IPS DF 4.7 (cell line): ENCODE measurements around the gene SMURF2.
A peak's percentile ranks its signal among the peaks of the same experiment; 100 is the strongest.
"Not testable (repeated sequence)": the region's sequence is repeated elsewhere in the genome, so short reads cannot be mapped to it uniquely, and the experiment has no call there.

ENCODE experiments used
- DNase-seq: peaks from one replicate; pipeline ENCODE4 v3.0.0-alpha.2; 2013; ENCODE audit warnings: low spot score; ENCODE audit errors: extremely low read depth

SMURF2 gene

DNA sequence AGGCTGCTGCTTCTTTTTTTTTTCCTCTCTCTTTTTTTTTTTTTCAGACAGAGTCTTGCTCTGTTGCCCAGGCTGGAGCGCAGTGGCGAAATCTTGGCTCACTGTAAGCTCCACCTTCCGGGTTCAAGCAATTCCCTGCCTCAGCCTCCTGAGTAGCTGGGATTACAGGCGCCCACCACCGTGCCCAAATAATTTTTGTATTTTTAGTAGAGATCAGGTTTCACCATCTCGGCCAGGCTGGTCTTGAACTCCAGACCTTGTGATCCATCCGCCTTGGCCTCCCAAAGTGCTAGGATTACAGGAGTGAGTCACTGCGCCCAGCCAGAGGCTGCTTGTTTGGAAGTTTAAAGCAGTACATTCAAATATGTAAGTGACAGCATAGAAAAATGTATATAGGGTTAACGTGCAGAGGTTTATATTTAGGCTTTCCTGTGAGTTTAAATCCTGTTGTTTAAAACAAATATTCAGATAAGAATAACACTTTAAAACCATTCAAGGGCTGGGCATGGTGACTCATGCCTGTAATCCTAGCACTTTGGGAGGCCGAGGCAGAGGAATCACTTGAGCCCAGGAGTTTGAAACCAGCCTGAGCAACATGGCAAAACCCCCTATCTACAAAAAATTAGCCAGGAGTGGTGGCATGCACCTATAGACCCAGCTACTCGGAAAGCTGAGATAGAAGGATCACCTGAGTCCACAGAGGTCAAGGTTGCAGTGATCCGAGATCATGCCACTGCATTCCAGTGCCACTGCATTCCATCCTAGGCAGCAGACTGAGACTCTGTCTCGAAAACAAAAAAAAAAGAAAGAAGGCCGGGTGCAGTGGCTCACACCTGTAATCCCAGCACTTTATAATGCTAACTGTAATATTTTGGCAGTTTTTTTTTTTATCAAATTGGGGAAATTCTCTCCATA, 6.0 kb upstream of the SMURF2 start:
- not testable (repeated sequence) for DNase-seq

DNA sequence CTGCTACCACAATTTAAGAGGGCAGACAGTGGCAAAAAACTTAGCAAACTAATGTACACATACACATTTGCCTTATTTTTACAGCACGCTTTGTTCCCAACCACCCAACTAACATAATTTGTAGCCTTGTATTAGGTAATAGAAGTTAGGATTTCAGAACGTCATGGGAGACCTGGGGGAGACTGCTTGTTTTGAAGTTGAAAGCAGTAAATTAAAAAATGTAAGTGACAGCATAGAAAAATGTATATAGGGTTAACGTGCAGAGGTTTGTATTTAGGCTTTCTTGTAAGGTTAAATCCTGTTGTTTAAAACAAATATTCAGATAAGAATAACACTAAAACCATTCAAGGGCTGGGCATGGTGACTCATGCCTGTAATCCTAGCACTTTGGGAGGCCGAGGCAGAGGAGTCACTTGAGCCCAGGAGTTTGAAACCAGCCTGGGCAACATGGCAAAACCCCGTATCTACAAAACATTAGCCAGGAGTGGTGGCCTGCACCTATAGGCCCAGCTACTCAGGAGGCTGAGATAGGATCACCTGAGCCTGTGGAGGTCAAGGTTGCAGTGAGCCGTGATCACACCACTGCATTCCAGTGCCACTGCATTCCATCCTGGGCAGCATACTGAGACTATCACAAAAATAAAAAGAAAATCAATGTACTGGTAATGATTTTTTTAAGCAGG, 2.3 kb upstream of the SMURF2 start:
- DNase-seq, result not testable (repeated sequence)

DNA sequence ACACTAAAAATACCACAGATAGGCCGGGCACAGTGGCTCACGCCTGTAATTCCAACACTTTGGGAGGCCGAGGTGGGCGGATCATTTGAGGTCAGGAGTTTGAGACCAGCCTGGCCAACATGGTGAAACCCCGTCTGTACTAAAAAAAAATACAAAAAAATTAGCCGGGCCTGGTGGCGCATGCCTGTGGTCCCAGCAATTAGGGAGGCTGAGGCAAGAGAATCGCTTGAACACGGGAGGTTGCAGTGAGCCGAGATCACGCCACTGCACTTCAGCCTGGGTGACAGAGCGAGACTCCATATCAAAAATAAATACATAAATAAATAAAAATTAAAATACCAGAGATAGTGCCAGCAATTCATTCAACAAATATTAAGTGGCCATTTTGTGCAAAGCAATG, 1.7 kb upstream of the SMURF2 start:
- not testable (repeated sequence) for DNase-seq

DNA sequence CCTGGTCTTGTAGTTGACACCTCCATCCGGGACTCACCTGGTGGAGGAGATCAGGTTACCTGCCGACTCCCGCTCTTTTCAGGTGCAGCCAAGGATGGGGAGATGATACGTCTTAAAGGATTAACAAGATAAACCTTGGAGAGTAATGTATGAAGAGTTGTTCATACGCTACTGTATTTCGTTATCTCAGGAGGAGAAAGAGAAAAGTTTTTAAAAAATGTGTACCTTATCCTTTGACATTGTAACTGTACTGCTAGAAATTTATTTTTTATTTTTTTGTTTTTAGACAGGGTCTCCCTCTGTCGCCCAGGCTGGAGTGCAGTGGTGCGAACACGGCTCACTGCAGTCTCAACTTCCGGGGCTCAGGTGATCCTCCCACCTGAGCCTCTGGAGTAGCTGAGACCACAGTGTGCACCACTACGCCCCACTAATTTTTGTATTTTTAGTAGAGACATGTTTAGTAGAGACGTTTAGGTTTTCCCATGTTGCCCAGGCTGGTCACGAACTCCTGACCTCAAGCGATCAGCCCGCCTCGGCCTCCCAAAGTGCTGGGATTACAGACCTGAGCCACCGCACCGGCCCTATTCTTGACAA, 764 bp upstream of the SMURF2 start:
- peak; percentile 49 for DNase-seq

DNA sequence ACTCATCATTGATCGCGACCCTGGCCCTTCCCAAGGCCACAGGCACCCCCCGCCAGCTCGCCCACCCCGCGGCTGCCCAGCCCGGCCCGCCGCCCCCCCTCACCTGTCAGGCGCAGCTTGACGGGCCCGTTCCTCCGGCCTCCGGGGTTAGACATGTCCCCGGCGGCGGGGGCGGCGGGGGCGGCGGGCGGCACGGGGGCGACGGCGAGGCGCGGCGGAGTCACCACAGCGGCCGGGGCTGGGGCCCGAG, 456 bp downstream of the SMURF2 start:
- DNase-seq, result no peak

DNA sequence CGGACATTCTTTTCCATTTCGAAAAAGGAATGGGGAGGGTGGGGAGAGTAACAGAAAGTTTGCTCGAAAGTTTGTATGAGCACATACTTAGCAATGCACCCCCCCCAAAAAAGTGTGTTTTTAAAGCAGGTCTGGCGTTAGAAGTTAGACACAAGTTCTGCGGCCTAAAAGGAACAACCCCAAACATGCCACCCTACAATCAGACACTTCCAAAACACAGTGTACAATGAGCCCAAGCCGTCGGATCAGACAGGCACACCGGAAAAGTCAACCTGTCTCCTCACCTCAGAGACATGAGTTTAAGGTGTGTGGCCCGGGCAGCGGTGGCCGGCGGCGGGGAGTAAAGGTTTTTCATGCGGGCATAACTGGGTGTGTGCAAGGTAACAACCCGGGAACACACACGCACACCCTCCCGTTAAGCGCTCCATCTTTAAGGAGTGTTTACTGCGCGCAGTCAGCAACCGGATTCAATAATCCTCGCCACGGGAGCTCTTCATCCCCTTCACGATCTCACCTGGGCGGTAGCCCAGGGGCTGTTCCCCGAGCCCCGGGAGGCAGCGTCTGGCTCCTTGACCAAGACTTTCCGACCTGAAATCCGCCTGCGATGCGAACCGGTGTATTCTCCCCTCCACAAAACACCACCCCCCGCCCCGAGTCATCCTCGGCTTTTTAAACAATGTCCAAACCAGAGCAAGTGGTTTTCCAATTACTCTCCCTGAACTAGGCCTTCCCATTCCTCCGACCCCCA, 955 bp downstream of the SMURF2 start:
- DNase-seq, result not testable (repeated sequence)

DNA sequence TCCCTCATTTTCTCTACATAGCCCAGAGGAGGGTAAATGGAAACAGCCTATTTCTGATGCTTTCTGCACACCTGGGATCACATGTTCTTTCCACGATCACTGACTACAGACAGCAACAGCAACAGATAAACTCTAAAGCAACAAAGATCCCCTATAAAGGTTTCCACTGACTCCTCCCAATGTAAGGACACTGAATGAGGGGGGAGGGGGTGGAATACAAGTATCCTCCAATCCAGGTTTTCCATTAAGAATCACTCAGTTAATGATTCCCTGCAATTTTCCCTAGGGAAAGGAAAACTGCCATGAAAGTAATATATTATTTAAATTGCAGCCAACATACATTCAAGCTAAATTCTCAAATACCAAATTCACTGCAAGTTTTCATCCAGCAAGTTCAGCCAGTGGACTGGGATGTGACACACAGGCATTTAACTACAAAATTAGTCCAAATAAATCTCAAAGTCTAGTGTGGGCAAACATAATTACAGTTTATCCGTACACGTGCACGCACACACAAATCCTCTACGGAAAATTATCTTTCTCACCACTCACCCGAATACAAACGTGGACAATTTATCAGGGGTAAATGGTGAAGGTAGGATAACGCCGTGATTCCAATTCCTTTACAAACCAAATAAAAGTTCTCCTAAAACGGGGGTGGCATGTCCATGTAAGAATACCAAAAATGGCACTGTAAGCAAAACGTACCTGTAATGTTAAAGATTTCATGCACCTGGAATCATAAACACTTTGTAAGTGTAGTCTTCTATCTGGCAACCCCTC, 1.7 kb downstream of the SMURF2 start:
- not testable (repeated sequence) for DNase-seq

DNA sequence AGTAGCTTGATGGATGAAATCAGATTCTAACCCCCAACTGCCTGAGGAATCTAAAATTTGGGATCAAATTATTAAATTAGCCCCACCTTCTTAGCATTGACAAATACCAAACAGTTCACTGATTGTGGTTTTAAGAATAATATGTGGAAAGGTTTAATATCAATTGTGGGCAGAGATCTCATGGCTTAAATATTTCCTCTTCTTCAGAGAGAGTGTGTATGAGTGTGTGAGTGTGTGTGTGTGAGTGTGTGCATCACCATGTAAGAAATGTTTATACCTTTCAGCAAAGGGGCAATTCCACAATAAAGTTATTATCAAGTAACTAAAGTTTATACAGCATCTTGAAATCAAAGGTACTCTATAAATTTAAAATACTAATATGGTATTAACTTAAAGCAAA, 3.2 kb downstream of the SMURF2 start:
- DNase-seq, result no peak

DNA sequence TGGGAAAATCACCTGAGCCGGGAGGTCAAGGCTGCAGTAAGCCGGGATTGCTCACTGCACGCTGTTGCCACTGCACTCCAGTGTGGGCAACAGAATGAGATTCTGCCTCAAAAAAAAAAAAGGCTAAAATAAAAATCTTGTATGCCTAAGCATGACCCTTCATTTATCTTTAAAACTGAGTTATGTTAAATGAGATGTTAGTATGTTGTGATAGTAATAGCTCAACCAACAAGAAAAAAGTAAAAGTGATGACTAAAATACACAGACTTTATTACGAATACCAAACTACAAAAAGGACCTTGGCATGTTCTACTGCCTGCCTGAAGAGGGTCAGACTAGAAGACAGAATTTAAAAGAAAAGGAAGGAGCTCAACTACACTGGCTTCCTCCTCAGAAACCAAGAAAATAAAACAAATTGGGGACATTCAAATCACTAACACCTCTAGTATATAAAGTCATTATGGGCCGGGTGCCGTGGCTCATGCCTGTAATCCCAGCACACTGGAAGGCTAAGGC, 4.4 kb downstream of the SMURF2 start:
- no peak for DNase-seq

DNA sequence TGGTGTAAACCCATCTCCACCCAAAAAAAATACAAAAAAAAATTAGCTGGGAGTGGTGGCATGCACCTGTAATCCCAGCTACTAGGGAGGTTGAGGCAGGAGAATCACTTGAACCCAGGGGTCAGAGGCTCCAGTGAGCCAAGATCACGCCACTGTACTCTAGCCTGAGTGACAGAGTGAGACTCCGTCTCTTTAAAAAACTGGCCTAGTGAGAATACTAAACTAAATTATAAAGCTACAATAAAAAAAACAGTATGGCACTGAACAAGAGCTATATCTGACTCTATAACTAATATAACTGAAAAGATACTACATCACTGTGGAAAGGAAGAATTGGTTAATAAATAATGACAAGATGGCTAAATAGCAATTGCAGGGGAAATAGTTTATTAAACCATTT, 6.4 kb downstream of the SMURF2 start:
- DNase-seq, result no peak

DNA sequence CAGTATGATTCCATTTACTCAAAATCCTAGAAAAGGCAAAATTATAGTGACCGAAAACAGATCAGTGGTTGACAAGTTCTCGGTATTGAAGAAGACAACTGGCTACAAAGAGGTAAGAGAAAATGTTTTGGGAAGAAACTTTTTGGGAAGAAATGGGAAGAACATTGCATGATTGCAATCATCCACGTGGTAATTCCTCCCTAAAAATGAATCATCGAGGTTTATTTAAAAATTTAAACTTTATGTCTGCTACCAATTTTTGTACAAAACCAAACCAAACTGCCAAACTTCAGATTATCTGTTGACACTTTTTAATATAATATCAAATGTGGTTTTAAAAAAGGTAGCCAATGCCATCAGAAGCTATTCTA, 8.1 kb downstream of the SMURF2 start:
- DNase-seq, result no peak

DNA sequence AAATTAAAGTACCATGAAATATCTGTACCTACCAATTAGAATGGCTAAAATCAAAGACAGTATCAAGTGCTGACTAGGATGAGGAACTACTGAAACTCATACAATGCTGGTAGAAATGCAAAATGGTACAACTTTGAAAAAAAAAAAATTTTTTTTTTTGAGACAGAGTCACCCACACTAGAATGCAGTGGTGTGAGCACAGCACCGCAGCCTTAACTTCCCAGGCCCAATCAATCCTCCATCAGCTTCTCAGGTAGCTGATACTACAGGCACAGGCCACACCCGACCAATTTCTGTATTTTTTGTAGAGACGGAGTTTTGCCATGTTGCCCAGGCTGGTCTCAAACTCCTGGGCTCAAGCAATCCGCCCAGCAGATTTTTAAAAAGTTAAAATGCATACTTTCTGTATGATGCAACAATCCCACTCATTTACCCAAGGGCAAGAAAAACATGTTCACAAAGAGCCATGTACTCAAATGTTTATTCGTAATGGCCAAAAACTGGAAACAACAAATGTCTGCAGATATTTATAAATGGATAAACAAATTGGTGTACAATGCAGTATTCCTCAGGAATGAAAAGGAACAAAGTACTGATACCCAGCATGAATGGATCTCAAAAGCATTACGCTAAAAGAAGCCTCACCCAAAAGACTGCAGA, 8.7 kb downstream of the SMURF2 start:
- DNase-seq, result no peak

DNA sequence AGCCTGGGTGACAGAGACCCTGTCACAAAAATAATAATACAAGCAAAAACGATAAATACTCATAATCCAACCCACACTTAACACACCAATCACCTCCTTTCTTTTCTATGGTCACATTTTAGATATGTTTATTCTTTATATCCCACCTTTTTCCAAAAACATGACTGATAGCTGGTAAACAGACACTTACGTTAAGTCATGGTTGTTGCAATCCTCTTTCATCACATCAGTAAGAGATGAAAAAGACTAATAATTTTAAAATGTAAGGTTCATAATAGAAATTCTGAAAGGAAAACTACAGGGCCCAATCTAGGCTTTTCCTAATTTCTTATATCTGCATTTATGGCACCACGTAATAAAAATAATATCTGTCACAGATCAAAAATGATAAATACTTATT, 10.2 kb downstream of the SMURF2 start:
- DNase-seq, result no peak

DNA sequence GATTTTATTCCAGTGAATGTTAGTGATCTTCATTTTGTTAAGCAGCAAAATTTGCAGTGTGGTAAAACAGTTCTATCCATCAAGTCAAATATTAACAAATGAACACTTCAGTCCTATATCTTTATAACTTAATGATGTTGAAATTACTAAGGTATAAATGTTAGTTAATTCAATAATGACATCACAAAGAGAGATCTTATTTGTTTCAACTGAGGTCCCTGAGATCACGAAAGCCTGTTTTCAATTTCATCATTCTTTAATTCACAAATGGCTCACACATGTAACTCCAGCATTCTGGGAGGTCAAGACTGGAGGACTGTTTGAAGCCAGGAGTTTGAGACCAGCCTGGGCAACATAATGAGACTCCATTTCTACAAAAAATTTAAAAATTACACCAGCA, 13.9 kb downstream of the SMURF2 start:
- DNase-seq, result no peak

DNA sequence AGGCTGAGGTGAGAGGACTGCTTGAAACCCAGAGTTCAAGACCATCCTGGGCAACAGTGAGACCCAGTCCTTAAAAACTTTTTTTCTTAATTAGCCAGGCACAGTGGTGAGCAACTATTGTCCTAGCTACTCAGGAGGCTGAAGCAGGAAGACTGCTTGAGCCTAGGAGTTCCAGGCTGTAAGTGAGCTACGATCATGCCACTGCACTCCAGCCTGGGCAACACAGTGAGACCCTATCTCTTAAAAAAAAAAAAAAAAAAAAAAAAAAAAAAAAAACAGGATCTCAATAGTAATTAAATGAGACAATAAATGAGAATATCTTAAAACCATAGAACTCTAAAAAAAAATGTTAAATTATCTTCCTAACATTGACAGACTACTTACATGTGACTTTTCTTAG, 14.3 kb downstream of the SMURF2 start:
- DNase-seq, result no peak

DNA sequence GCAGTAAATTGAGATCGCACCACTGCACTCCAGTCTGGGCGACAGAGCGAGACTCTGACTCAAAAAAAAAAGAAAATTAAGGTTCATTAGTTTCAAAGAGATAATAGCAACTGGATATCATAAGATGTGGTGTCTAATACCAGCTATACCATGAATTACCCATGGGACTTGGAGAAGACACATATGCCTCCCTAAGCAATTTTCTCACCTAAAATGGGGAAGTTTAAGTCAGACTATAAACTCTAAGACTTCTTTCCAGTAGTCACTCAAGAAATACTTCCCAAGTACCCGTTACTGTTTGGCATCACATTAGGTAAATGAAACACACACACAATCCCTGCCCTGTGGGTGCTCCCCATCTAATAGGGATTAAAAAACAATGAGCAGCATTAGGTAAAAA, 22.6 kb downstream of the SMURF2 start:
- DNase-seq, result no peak

DNA sequence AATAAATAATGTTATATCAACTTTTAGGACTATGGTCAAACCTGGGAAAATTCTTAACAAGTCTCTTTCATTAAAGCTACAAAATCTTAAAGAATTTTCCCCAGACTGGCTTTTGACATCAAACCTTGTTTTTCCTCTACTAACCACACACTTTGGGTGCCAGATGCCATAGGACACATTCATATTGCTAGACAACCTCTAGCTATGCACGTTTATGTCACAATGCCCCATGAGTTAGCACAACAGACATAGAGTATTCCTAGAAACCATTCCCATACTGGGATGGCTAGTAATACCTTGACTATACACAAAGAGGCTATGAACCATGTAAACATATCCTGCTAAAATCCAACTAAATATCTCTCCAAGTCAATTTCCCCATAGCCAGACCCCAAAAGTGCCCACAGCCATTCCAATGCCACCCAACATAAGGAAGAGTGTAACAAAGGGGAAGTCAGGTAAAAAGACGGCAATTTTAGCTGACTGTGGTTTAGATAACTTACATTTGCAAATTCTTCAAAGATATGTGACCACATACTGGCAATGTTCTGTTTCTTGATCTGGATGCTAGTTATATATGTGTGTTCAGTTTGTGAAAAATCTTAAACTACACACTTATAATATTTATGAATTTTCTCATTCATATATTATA, 23.4 kb downstream of the SMURF2 start:
- DNase-seq, result no peak

DNA sequence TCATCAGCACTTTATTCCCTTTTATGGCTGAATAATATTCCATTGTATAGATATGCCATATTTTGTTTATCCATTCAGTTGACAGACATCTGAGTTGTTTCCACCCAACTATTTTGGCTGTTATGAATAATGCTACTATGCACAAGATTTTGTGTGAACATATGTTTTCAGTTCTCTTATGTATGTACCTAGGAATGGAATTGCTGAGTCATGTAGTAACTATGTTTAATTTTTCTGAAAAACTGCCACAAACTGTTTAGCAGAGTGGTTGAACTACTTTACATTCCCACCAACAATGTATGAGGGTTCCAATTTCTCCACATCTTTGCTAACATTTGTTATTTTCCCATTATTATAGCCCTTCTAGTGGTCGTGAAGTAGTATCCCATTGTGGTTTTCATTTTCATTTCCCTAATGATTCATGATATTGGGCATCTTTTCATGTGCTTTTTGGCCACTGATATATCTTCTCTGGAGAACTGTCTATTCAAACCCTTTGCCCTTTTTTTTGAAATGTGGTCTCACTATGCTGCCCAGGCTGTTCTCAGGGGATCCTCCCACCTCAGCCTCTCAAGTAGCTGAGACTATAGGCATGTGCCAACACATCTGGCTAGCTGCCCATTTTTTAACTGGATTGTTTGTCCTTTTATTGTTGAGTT, 26.3 kb downstream of the SMURF2 start:
- DNase-seq, result no peak

DNA sequence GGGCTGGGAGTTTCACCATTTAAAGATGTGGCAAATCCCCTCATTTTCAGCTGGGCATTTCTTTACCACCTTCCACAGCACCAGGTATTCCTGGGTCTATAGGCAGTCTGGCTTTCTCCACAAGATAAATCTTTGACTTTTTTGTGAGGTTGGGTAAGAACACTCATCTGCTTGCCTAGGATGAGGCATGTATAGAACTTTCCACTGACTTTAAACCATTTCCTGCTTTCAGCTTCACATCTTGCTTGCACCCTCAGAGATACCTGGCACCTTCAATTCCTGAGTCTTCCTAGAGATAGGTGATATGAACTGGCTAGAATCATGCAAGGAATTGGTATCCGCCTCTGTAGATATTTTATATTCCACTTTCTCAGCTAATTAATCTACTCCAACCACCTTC, 27.9 kb downstream of the SMURF2 start:
- no peak for DNase-seq
